ENCODE data around the gene CPA1.

DNA sequence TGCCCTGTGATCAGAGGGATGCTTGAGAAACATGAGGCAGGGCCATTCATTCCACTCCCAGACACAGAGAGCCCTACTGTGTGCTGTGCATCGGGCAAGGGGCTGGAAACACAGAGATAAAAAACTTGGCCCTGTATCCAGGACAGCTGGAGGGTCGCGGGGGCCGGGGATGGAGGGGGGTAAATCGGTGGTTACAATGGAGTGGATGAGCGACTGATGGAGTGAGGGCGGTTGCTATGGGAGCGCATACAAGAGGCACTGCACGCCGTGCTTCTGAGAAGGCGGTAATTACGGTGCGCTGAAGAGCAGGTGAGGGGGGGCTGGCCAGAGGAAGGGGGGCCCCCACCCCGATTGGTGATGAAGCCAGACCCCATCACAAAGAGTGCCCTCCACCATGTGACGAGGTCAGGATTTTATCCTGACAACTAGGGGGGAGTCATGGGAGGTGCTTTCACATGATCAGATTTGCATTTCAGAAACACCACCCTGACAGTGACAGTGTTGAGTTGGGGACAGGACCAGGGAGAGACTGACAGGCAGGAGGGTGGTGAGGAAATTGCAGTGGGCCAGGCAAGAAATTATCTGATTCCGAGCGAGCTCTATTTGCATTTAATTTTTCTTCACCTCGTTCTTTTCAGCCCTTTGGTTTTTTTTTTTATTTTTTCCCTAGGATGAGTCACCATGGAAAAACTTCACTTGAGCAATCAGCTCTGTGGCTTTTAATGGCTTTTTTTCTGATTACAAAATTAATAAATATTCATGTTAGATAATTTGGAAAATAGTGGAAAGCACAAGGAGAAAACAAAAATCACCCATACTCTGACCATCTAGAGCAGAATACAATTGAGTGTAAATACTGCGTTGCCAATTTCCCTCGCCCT, 27.9 kb upstream of the CPA1 start:
- TF ChIP-seq, protein P1, sequence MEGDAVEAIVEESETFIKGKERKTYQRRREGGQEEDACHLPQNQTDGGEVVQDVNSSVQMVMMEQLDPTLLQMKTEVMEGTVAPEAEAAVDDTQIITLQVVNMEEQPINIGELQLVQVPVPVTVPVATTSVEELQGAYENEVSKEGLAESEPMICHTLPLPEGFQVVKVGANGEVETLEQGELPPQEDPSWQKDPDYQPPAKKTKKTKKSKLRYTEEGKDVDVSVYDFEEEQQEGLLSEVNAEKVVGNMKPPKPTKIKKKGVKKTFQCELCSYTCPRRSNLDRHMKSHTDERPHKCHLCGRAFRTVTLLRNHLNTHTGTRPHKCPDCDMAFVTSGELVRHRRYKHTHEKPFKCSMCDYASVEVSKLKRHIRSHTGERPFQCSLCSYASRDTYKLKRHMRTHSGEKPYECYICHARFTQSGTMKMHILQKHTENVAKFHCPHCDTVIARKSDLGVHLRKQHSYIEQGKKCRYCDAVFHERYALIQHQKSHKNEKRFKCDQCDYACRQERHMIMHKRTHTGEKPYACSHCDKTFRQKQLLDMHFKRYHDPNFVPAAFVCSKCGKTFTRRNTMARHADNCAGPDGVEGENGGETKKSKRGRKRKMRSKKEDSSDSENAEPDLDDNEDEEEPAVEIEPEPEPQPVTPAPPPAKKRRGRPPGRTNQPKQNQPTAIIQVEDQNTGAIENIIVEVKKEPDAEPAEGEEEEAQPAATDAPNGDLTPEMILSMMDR (IDR thresholded peaks at IDR 0.05 in 2 of 3, conservative IDR thresholded peaks at IDR 0.05 in 1 of 3; ENCODE audit: control insufficient read depth in 2 of 3, extremely low read depth in 1 of 3, insufficient read depth in 1 of 3, low read depth in 3 of 3, low read length in 3 of 3) = no peak
- no peak for TF ChIP-seq DPF2 (IDR thresholded peaks at IDR 0.05)
- TF ChIP-seq, protein P2, sequence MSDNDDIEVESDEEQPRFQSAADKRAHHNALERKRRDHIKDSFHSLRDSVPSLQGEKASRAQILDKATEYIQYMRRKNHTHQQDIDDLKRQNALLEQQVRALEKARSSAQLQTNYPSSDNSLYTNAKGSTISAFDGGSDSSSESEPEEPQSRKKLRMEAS (IDR thresholded peaks at IDR 0.05; ENCODE audit: low read depth, low read length) = no peak
- no peak for TF ChIP-seq POU2F2 (IDR thresholded peaks at IDR 0.05; ENCODE audit: borderline replicate concordance, low read depth, low read length)
- TF ChIP-seq SUZ12 (IDR thresholded peaks at IDR 0.05; ENCODE audit: unreplicated experiment) = no peak
- TF ChIP-seq POLR2A (IDR thresholded peaks at IDR 0.05; ENCODE audit: low read depth, low read length) = no peak
- TF ChIP-seq, protein P3, sequence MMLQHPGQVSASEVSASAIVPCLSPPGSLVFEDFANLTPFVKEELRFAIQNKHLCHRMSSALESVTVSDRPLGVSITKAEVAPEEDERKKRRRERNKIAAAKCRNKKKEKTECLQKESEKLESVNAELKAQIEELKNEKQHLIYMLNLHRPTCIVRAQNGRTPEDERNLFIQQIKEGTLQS (IDR thresholded peaks at IDR 0.05; ENCODE audit: borderline replicate concordance, extremely low read depth, low read depth, low read length) = no peak
- TF ChIP-seq, protein P4, sequence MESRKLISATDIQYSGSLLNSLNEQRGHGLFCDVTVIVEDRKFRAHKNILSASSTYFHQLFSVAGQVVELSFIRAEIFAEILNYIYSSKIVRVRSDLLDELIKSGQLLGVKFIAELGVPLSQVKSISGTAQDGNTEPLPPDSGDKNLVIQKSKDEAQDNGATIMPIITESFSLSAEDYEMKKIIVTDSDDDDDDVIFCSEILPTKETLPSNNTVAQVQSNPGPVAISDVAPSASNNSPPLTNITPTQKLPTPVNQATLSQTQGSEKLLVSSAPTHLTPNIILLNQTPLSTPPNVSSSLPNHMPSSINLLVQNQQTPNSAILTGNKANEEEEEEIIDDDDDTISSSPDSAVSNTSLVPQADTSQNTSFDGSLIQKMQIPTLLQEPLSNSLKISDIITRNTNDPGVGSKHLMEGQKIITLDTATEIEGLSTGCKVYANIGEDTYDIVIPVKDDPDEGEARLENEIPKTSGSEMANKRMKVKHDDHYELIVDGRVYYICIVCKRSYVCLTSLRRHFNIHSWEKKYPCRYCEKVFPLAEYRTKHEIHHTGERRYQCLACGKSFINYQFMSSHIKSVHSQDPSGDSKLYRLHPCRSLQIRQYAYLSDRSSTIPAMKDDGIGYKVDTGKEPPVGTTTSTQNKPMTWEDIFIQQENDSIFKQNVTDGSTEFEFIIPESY (IDR thresholded peaks at IDR 0.05) = no peak
- TF ChIP-seq, protein P5, sequence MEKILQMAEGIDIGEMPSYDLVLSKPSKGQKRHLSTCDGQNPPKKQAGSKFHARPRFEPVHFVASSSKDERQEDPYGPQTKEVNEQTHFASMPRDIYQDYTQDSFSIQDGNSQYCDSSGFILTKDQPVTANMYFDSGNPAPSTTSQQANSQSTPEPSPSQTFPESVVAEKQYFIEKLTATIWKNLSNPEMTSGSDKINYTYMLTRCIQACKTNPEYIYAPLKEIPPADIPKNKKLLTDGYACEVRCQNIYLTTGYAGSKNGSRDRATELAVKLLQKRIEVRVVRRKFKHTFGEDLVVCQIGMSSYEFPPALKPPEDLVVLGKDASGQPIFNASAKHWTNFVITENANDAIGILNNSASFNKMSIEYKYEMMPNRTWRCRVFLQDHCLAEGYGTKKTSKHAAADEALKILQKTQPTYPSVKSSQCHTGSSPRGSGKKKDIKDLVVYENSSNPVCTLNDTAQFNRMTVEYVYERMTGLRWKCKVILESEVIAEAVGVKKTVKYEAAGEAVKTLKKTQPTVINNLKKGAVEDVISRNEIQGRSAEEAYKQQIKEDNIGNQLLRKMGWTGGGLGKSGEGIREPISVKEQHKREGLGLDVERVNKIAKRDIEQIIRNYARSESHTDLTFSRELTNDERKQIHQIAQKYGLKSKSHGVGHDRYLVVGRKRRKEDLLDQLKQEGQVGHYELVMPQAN (conservative IDR thresholded peaks at IDR 0.05) = no peak
